Sigmoid colon (tissue), 4 donors: ENCODE measurements around the gene CD52.

Experiments
- CTCF ChIP-seq, 4 experiments: fragments of 450-650 bp in 3 of 4; fragments of 200-600 bp in 1 of 4; IDR thresholded peaks; one replicate each; pipeline ENCODE4 v1.5.1; 2016 to 2019; ENCODE audit warnings: antibody characterized with exemption in 4 of 4, mild to moderate bottlenecking in 3 of 4, moderate library complexity in 2 of 4
- EP300 ChIP-seq, 4 donors: sonication (generic); formaldehyde crosslinking; IDR thresholded peaks; one replicate each; pipeline ENCODE4 v1.6.1; 2017; ENCODE audit warnings: antibody characterized with exemption in 4 of 4
- POLR2A ChIP-seq, 2 donors: fragments of 450-650 bp; IDR thresholded peaks; one replicate each; pipeline ENCODE4 v1.6.1; 2016; ENCODE audit warnings: antibody characterized with exemption in 2 of 2, mild to moderate bottlenecking in 2 of 2, moderate library complexity in 2 of 2
- POLR2AphosphoS5 ChIP-seq, 4 donors: sonication (generic); formaldehyde crosslinking; IDR thresholded peaks; one replicate each; pipeline ENCODE4 v1.6.1; 2017; ENCODE audit warnings: antibody characterized with exemption in 4 of 4

- TF ChIP-seq CTCF (IDR thresholded peaks at IDR 0.05) (no peak), POLR2A (IDR thresholded peaks at IDR 0.05) (no peak), POLR2AphosphoS5 (IDR thresholded peaks at IDR 0.05) (no peak), EP300 (IDR thresholded peaks at IDR 0.05) (no peak)
Observed at GRCh38 chr1:26353976-26354820, 36.4 kb downstream of the CD52 start, which contains the start of gene CRYBG2.
